Panc1 (cell line): ENCODE data around the gene BCL11B. TPM values are rescaled to one million over a fixed set of nuclear protein-coding genes. Genes with fewer than 3 reads are reported as not detected.

Experiments
- ATAC-seq: fragments of 200-7000 bp; cut with Tn5 transposase; 2 replicates; pipeline ENCODE4 v1.9.1; 2020; ENCODE audit warnings: mild to moderate bottlenecking, moderate library complexity
- BruUV-seq: library from RNA; stranded (reverse); fragments of 400-500 nt; replicated peaks from 2 replicates; lab custom pipeline; 2021; lab: Mats Ljungman, UMichigan
- CTCF ChIA-PET: fragments of 300-600 bp; sonication (Branson Sonifier 250); formaldehyde crosslinking; loops from one replicate; lab custom pipeline; 2022; ENCODE audit warnings: antibody characterized with exemption; lab: Charles Lee
- POLR2A ChIA-PET: fragments of 300-600 bp; sonication (Branson Sonifier 250); formaldehyde crosslinking; loops from one replicate; lab custom pipeline; 2022; ENCODE audit warnings: antibody characterized with exemption; lab: Charles Lee
- DNase-seq: peaks from one replicate; pipeline ENCODE4 v3.0.0-alpha.2; 2010; ENCODE audit warnings: low read depth, low spot score
- H3K27ac ChIP-seq: 2 replicates; pipeline ENCODE4 v1.5.1; 2011; ENCODE audit warnings: mild to moderate bottlenecking, low read length, inconsistent platforms
- H3K27me3 ChIP-seq: fragments of 200-500 bp; sonication (Bioruptor generic); 2 replicates; pipeline ENCODE4 v1.6.0; 2014; ENCODE audit warnings: low read length, inconsistent platforms; ENCODE audit not compliant: control insufficient read depth, insufficient read depth
- H3K36me3 ChIP-seq: fragments of 200-500 bp; sonication (Bioruptor generic); 2 replicates; pipeline ENCODE4 v1.5.1; 2014; ENCODE audit warnings: inconsistent platforms, mild to moderate bottlenecking, low read length, moderate library complexity; ENCODE audit not compliant: control insufficient read depth, insufficient read depth
- H3K4me1 ChIP-seq: 2 replicates; pipeline ENCODE4 v1.5.1; 2011; ENCODE audit warnings: inconsistent platforms, mild to moderate bottlenecking, low read length, moderate library complexity; ENCODE audit not compliant: control insufficient read depth, insufficient read depth
- H3K4me3 ChIP-seq, 2 experiments: 2 replicates each; pipeline ENCODE4 v1.5.1; 2011 to 2012; ENCODE audit warnings: low read depth in 2 of 2, low read length in 2 of 2, mild to moderate bottlenecking in 2 of 2, inconsistent platforms in 1 of 2, moderate library complexity in 1 of 2
- H3K9me3 ChIP-seq: fragments of 200-500 bp; sonication (Bioruptor generic); 2 replicates; pipeline ENCODE4 v1.5.1; 2014; ENCODE audit warnings: low read depth, mild to moderate bottlenecking, inconsistent platforms, low read length, moderate library complexity; ENCODE audit not compliant: control insufficient read depth, insufficient read depth
- POLR2AphosphoS5 ChIP-seq: IDR thresholded peaks from 2 replicates; pipeline ENCODE4 v1.6.1; 2012; ENCODE audit warnings: mild to moderate bottlenecking, low read depth, low read length, moderate library complexity
- SIN3A ChIP-seq: IDR thresholded peaks from 2 replicates; pipeline ENCODE4 v1.6.1; 2012; ENCODE audit warnings: low read depth, mild to moderate bottlenecking, low read length, moderate library complexity, borderline replicate concordance; ENCODE audit not compliant: insufficient read depth
- TCF7L2 ChIP-seq: IDR thresholded peaks from 2 replicates; pipeline ENCODE4 v1.6.1; 2011; ENCODE audit warnings: mild to moderate bottlenecking, low read depth, low read length, inconsistent platforms
- in situ Hi-C: cut with HindIII; loops from 2 replicates; pipeline ENCODE4 v1.10.0; 2016; ENCODE audit warnings: low sequenced_read_pairs, low pct_unique_long_range_greater_than_20kb
- intact Hi-C: fragments of 100-400 bp; cut with micrococcal nuclease; formaldehyde crosslinking; loops from one replicate; pipeline ENCODE4 v1.10.0; 2022; ENCODE audit not compliant: unreplicated experiment
- total RNA-seq: library from RNA; stranded (reverse); gene quantifications from one replicate; pipeline ENCODE4 v1.2.1, GENCODE V29; 2021; ENCODE audit not compliant: unreplicated experiment
- TF ChIP-seq, protein P1 (sequence below), 2 experiments: IDR thresholded peaks; 2 replicates each; pipeline ENCODE4 v1.6.1; 2011 to 2012; ENCODE audit warnings: low read depth in 2 of 2, control low read depth in 1 of 2, low read length in 1 of 2, mild to moderate bottlenecking in 1 of 2, moderate library complexity in 1 of 2; ENCODE audit not compliant: insufficient read depth in 1 of 2
- TF ChIP-seq, protein P2 (sequence below): fragments of 450-650 bp; IDR thresholded peaks from 2 replicates; pipeline ENCODE4 v1.5.1; 2017; ENCODE audit warnings: mild to moderate bottlenecking

BCL11B gene
- total RNA-seq, 1 experiment from 2014 or later = 0.23 TPM

DNA sequence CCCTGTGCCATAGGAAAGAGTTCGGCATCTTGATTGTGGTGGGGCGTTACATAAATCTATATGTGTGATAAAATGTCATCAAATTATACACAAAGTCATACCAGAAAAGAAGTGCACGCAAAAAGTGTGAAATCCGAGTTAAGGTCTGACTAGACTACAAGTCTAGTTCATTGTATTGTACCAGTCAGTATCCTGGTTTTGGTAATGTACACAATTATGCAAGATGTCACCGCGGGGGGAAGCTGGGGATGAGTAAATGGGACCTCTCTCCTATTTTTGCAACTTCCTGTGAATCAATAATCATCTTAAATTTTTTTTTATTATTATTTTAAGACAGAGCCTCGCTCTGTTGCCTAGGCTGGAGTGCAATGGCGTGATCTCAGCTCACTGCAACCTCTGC lies 43.2 kb upstream of the BCL11B start:
- no peak for ATAC-seq

DNA sequence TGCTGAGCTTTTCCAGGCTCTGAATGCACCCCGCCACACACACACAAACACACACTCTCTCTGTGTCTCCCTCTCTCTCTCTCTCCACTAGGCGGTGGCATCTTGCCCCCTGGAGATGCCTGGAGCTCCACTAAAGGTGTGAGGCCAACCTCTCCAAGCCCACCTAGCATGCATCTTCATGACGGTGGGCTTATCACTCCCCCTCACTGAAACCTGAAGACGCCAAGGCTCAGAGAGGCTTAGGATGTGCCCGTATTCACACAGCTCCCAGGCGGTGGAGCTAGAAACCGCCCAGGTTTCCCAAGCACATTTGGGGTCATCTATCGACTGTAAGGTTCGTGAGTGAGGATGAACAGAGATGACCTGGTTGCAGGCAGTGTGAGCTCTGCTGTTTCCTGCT lies 42.6 kb upstream of the BCL11B start:
- intact Hi-C loops = no loop called here
- H3K27me3 ChIP-seq = no peaks in the 10 kb centered on the region
- H3K27ac ChIP-seq = no peak overlapping the region
- H3K4me1 ChIP-seq = no peaks in the 10 kb centered on the region
- TF ChIP-seq TCF7L2 = no peak
- TF ChIP-seq, protein P1, sequence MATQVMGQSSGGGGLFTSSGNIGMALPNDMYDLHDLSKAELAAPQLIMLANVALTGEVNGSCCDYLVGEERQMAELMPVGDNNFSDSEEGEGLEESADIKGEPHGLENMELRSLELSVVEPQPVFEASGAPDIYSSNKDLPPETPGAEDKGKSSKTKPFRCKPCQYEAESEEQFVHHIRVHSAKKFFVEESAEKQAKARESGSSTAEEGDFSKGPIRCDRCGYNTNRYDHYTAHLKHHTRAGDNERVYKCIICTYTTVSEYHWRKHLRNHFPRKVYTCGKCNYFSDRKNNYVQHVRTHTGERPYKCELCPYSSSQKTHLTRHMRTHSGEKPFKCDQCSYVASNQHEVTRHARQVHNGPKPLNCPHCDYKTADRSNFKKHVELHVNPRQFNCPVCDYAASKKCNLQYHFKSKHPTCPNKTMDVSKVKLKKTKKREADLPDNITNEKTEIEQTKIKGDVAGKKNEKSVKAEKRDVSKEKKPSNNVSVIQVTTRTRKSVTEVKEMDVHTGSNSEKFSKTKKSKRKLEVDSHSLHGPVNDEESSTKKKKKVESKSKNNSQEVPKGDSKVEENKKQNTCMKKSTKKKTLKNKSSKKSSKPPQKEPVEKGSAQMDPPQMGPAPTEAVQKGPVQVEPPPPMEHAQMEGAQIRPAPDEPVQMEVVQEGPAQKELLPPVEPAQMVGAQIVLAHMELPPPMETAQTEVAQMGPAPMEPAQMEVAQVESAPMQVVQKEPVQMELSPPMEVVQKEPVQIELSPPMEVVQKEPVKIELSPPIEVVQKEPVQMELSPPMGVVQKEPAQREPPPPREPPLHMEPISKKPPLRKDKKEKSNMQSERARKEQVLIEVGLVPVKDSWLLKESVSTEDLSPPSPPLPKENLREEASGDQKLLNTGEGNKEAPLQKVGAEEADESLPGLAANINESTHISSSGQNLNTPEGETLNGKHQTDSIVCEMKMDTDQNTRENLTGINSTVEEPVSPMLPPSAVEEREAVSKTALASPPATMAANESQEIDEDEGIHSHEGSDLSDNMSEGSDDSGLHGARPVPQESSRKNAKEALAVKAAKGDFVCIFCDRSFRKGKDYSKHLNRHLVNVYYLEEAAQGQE (IDR thresholded peaks at IDR 0.05; ENCODE audit: insufficient read depth in 1 of 2, low read depth in 2 of 2, low read length in 1 of 2) = no peak
- no peak for TF ChIP-seq SIN3A
- TF ChIP-seq POLR2AphosphoS5 = no peak
- TF ChIP-seq, protein P2, sequence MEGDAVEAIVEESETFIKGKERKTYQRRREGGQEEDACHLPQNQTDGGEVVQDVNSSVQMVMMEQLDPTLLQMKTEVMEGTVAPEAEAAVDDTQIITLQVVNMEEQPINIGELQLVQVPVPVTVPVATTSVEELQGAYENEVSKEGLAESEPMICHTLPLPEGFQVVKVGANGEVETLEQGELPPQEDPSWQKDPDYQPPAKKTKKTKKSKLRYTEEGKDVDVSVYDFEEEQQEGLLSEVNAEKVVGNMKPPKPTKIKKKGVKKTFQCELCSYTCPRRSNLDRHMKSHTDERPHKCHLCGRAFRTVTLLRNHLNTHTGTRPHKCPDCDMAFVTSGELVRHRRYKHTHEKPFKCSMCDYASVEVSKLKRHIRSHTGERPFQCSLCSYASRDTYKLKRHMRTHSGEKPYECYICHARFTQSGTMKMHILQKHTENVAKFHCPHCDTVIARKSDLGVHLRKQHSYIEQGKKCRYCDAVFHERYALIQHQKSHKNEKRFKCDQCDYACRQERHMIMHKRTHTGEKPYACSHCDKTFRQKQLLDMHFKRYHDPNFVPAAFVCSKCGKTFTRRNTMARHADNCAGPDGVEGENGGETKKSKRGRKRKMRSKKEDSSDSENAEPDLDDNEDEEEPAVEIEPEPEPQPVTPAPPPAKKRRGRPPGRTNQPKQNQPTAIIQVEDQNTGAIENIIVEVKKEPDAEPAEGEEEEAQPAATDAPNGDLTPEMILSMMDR = no peak
- ChIA-PET CTCF (no interaction called here), POLR2A (no interaction called here)
- ATAC-seq = no peak
- no TSS peak for BruUV-seq
- no peak for DNase-seq
- no peaks in the 10 kb centered on the region for H3K36me3 ChIP-seq
- no peaks in the 10 kb centered on the region for H3K9me3 ChIP-seq
- in situ Hi-C loops = no loop called here
- H3K4me3 ChIP-seq = no peak overlapping the region

More for the DNA sequence above, 43.2 kb upstream of the BCL11B start:
- Histone ChIP-seq H3K27me3 (no peaks in the 10 kb centered on the region), H3K9me3 (no peaks in the 10 kb centered on the region), H3K36me3 (no peaks in the 10 kb centered on the region), H3K27ac (no peak overlapping the region), H3K4me3 (no peak overlapping the region), H3K4me1 (no peaks in the 10 kb centered on the region)
- POLR2A ChIA-PET = no interaction called here
- in situ Hi-C loops (no loop called here), intact Hi-C loops (no loop called here)
- BruUV-seq = no TSS peak
- CTCF ChIA-PET = no interaction called here
- DNase-seq = no peak
- TF ChIP-seq SIN3A (no peak), TCF7L2 (no peak), POLR2AphosphoS5 (no peak)
- TF ChIP-seq, protein P2 = no peak
- TF ChIP-seq, protein P1 (IDR thresholded peaks at IDR 0.05; ENCODE audit: insufficient read depth in 1 of 2, low read depth in 2 of 2, low read length in 1 of 2) = no peak
